Ovary (tissue), 3 donors: ENCODE data around the gene XYLT2.

Experiments
- EP300 ChIP-seq: sonication (generic); formaldehyde crosslinking; IDR thresholded peaks from one replicate; pipeline ENCODE4 v1.6.1; 2017; ENCODE audit warnings: antibody characterized with exemption
- POLR2A ChIP-seq: fragments of 450-650 bp; IDR thresholded peaks from one replicate; pipeline ENCODE4 v1.6.1; 2017; ENCODE audit warnings: antibody characterized with exemption, mild to moderate bottlenecking, moderate library complexity
- TF ChIP-seq, protein P1 (sequence below), 3 donors: fragments of 450-650 bp in 2 of 3; fragments of 200-600 bp in 1 of 3; IDR thresholded peaks; one replicate each; pipeline versions ENCODE4 v1.5.1 to v1.8.0; 2016 to 2022; ENCODE audit warnings: antibody characterized with exemption in 3 of 3, mild to moderate bottlenecking in 1 of 3
- donor health status: DM: no; HTN: no; CAD: no.

GRCh38 chr17:50396261-50397110, 50.6 kb downstream of the XYLT2 start:
- TF ChIP-seq, protein P1, sequence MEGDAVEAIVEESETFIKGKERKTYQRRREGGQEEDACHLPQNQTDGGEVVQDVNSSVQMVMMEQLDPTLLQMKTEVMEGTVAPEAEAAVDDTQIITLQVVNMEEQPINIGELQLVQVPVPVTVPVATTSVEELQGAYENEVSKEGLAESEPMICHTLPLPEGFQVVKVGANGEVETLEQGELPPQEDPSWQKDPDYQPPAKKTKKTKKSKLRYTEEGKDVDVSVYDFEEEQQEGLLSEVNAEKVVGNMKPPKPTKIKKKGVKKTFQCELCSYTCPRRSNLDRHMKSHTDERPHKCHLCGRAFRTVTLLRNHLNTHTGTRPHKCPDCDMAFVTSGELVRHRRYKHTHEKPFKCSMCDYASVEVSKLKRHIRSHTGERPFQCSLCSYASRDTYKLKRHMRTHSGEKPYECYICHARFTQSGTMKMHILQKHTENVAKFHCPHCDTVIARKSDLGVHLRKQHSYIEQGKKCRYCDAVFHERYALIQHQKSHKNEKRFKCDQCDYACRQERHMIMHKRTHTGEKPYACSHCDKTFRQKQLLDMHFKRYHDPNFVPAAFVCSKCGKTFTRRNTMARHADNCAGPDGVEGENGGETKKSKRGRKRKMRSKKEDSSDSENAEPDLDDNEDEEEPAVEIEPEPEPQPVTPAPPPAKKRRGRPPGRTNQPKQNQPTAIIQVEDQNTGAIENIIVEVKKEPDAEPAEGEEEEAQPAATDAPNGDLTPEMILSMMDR (IDR thresholded peaks at IDR 0.05) = no peak
- no peak for TF ChIP-seq POLR2A
- no peak for TF ChIP-seq EP300
